K562 (cell line): ENCODE measurements around the gene SLC7A8. TPM values are rescaled to one million over a fixed set of nuclear protein-coding genes. Genes with fewer than 3 reads are reported as not detected.

Source experiments
- ATAC-seq: fragments of 200-7000 bp; cut with Tn5 transposase; 3 replicates; pipeline ENCODE4 v1.9.1; 2020; ENCODE audit warnings: moderate library complexity
- BruUV-seq: library from RNA; stranded (reverse); fragments of 400-500 nt; replicated peaks from 2 replicates; lab custom pipeline; 2021; lab: Mats Ljungman, UMichigan
- CTCF ChIA-PET: fragments of 300-600 bp; formaldehyde crosslinking; extraction: SDS; loops from one replicate; lab custom pipeline; 2021; ENCODE audit warnings: low intra/inter-chr PET ratio; lab: Yijun Ruan, JAX
- POLR2A ChIA-PET: fragments of 300-600, 350-650 bp; sonication (Branson Sonifier 250); formaldehyde crosslinking; extraction: SDS; loops from one replicate; lab custom pipeline; 2021; ENCODE audit warnings: antibody characterized with exemption, inconsistent platforms; lab: Yijun Ruan, JAX
- DNase-seq, 4 experiments: peaks; one replicate each; pipeline versions ENCODE4 v3.0.0 to v3.0.0-alpha.2; 2011 to 2018; ENCODE audit warnings: low spot score in 3 of 4, mixed read lengths in 3 of 4; ENCODE audit errors: extremely low read depth in 1 of 4
- FAIRE-seq: peaks from 2 replicates; lab custom pipeline; 2011; peaks lifted over from hg19 to GRCh38; lab: Jason Lieb, UNC
- H2AFZ ChIP-seq: 2 replicates; pipeline ENCODE4 v1.6.0; 2011; ENCODE audit warnings: low read depth, low read length, control low read depth, inconsistent platforms
- H3K27ac ChIP-seq: fragments of 200-600 bp; 3 replicates; pipeline ENCODE4 v1.8.0; 2011; ENCODE audit warnings: low read depth, mild to moderate bottlenecking, control low read depth, inconsistent platforms, low read length, moderate library complexity, mixed read lengths; ENCODE audit errors: extremely low read depth
- H3K27me3 ChIP-seq, 2 experiments: fragments of 300-600 bp in 1 of 2; 2 replicates in 1 of 2; 3 replicates in 1 of 2; pipeline versions ENCODE4 v1.6.0 to v1.8.0; 2011; ENCODE audit warnings: inconsistent platforms in 2 of 2, low read length in 2 of 2, mild to moderate bottlenecking in 1 of 2, mixed read lengths in 1 of 2, moderate library complexity in 1 of 2; ENCODE audit not compliant: control insufficient read depth in 2 of 2, insufficient read depth in 2 of 2
- H3K36me3 ChIP-seq: fragments of 300-600 bp; 3 replicates; pipeline ENCODE4 v1.8.0; 2011; ENCODE audit warnings: mild to moderate bottlenecking, low read length, inconsistent platforms; ENCODE audit not compliant: control insufficient read depth, insufficient read depth
- H3K4me1 ChIP-seq, 2 experiments: fragments of 200-600 bp in 1 of 2; replicated peaks in 1 of 2; 2 replicates in 1 of 2; 3 replicates in 1 of 2; pipeline versions ENCODE4 v1.5.1 to v1.8.0; 2011; ENCODE audit warnings: inconsistent platforms in 2 of 2, low read length in 2 of 2, mild to moderate bottlenecking in 1 of 2, mixed read lengths in 1 of 2, moderate library complexity in 1 of 2; ENCODE audit not compliant: control insufficient read depth in 2 of 2, insufficient read depth in 2 of 2
- H3K4me2 ChIP-seq: 2 replicates; pipeline ENCODE4 v1.6.1; 2011; ENCODE audit warnings: low read length, control low read depth, inconsistent platforms, mixed read lengths; ENCODE audit not compliant: insufficient read depth
- H3K4me3 ChIP-seq: fragments of 200-600 bp; sonication (generic), shearing (Covaris generic); 2 replicates; pipeline ENCODE4 v1.5.1; 2016; ENCODE audit warnings: control low read depth, inconsistent platforms
- H3K79me2 ChIP-seq: fragments of 200-600 bp; 3 replicates; pipeline ENCODE4 v1.8.0; 2011; ENCODE audit warnings: low read length, inconsistent platforms; ENCODE audit not compliant: control insufficient read depth, insufficient read depth
- H3K9ac ChIP-seq, 2 experiments: 2 replicates each; pipeline versions ENCODE4 v1.6.0 to v1.6.1; 2011; ENCODE audit warnings: low read depth in 2 of 2, low read length in 2 of 2, control low read depth in 1 of 2, inconsistent platforms in 1 of 2, mild to moderate bottlenecking in 1 of 2, mixed read lengths in 1 of 2; ENCODE audit not compliant: insufficient read depth in 1 of 2
- H3K9me1 ChIP-seq: one replicate; pipeline ENCODE4 v1.6.0; 2011; ENCODE audit warnings: inconsistent platforms, mild to moderate bottlenecking, low read length, moderate library complexity; ENCODE audit not compliant: control insufficient read depth, insufficient read depth
- H3K9me3 ChIP-seq: replicated peaks from 2 replicates; pipeline ENCODE4 v1.5.1; 2011; ENCODE audit warnings: low read depth, low read length, inconsistent platforms; ENCODE audit not compliant: control insufficient read depth, insufficient read depth
- H4K20me1 ChIP-seq: replicated peaks from 2 replicates; pipeline ENCODE4 v1.6.1; 2011; ENCODE audit warnings: low read length, inconsistent platforms, mixed read lengths; ENCODE audit not compliant: control insufficient read depth, insufficient read depth
- BCLAF1 ChIP-seq, 2 experiments: fragments of 450-650 bp in 1 of 2; IDR thresholded peaks; 2 replicates each; pipeline ENCODE4 v1.6.1; 2011 to 2017; ENCODE audit warnings: low read depth in 2 of 2, antibody characterized with exemption in 1 of 2, borderline replicate concordance in 1 of 2, low read length in 1 of 2, mild to moderate bottlenecking in 1 of 2, mixed read lengths in 1 of 2; ENCODE audit not compliant: control insufficient read depth in 1 of 2
- CLOCK ChIP-seq: fragments of 250-450 bp; sonication (Bioruptor Pico); IDR thresholded peaks from 2 replicates; pipeline ENCODE4 v1.4.0; 2020; ENCODE audit warnings: mild to moderate bottlenecking, moderate library complexity, borderline replicate concordance
- KAT8 ChIP-seq: fragments of 450-650 bp; IDR thresholded peaks from 2 replicates; pipeline ENCODE4 v1.6.1; 2016; ENCODE audit warnings: low read depth, mild to moderate bottlenecking
- KDM4B ChIP-seq, 2 experiments: fragments of 450-650 bp in 1 of 2; sonication (generic) in 1 of 2; IDR thresholded peaks; 2 replicates each; pipeline ENCODE4 v1.6.1; 2016 to 2017; ENCODE audit warnings: borderline replicate concordance in 2 of 2, antibody characterized with exemption in 1 of 2, low read depth in 1 of 2, mild to moderate bottlenecking in 1 of 2
- MCM2 ChIP-seq: fragments of 450-650 bp; IDR thresholded peaks from 2 replicates; pipeline ENCODE4 v1.6.1; 2017; ENCODE audit warnings: low read depth, mild to moderate bottlenecking
- MED1 ChIP-seq: sonication (generic); formaldehyde crosslinking; IDR thresholded peaks from 2 replicates; pipeline ENCODE4 v1.8.1; 2023; ENCODE audit warnings: missing genetic modification reagents, borderline replicate concordance
- NCOR1 ChIP-seq: fragments of 450-650 bp; IDR thresholded peaks from 2 replicates; pipeline ENCODE4 v1.6.1; 2016; ENCODE audit warnings: mild to moderate bottlenecking, moderate library complexity
- RFX7 ChIP-seq: fragments of 250-450 bp; sonication (Bioruptor Pico); IDR thresholded peaks from 2 replicates; pipeline ENCODE4 v1.5.1; 2021; ENCODE audit warnings: mild to moderate bottlenecking
- SIN3B ChIP-seq: fragments of 450-650 bp; IDR thresholded peaks from 2 replicates; pipeline ENCODE4 v1.6.1; 2017; ENCODE audit warnings: low read depth, mild to moderate bottlenecking, moderate library complexity
- ZNF212 ChIP-seq: fragments of 450-650 bp; formaldehyde crosslinking; IDR thresholded peaks from 2 replicates; pipeline ENCODE4 v1.4.0; 2020; ENCODE audit warnings: mild to moderate bottlenecking
- ZNF57 ChIP-seq: fragments of 450-650 bp; formaldehyde crosslinking; IDR thresholded peaks from 2 replicates; pipeline ENCODE4 v1.4.0; 2020; ENCODE audit warnings: mild to moderate bottlenecking, moderate library complexity
- WGBS: fragments of 100-300 bp; shearing (Covaris generic); methylation state at CpG from one replicate; pipeline ENCODE4 v1.1.6; 2016; ENCODE audit warnings: low coverage, mixed read lengths; ENCODE audit not compliant: insufficient coverage; ENCODE audit errors: missing lambda C conversion rate; 5-methylcytosine and 5-hydroxymethylcytosine counted together
- in situ Hi-C: fragments of 300-500 bp; cut with MboI; formaldehyde crosslinking; loops from 4 replicates; pipeline ENCODE4 v1.15.0; 2018; ENCODE audit warnings: inconsistent platforms, mixed read lengths
- intact Hi-C: fragments of 100-400 bp; cut with micrococcal nuclease; formaldehyde crosslinking; loops from 2 replicates; pipeline ENCODE4 v1.14.2; 2022
- polyA plus RNA-seq, 8 experiments: library from polyadenylated mRNA; depleted of rRNA in 4 of 8; stranded (reverse) in 5 of 8; unstranded in 3 of 8; fragments of >200 nt; fragmentation: Nextera tagmentation in 2 of 8; fragmentation: Illumina TruSeq in 1 of 8; extraction: Ambion mirVana in 2 of 8; extraction: Trizol in 1 of 8; gene quantifications; 2 replicates each; pipeline versions ENCODE4 v1.2.1 to v1.2.3, GENCODE V29; 2011 to 2014; ENCODE audit warnings: inconsistent platforms in 1 of 8, missing spikeins in 1 of 8
- total RNA-seq, 7 experiments: library from RNA; depleted of rRNA in 6 of 7; stranded (reverse); fragments of >200 nt in 6 of 7; fragmentation: Illumina TruSeq in 2 of 7; extraction: Trizol in 2 of 7; gene quantifications; 2 replicates each; pipeline versions ENCODE4 v1.2.1 to v1.2.3, GENCODE V29; 2011 to 2021; ENCODE audit warnings: low replicate concordance in 1 of 7

SLC7A8 gene
- total and polyA plus RNA-seq, 9 of the 15 experiments (the other 6 are each of a cell fraction or from before 2014, with no cell fraction given) = 2.0 to 33.0 (median 6.0) TPM

- in situ Hi-C loops (no loop called here), intact Hi-C loops (no loop called here)
- FAIRE-seq (no peak), DNase-seq (no peak)
- Histone ChIP-seq H3K4me1 (peaks cover 4 to 21% of the 10 kb centered on the region in 2 experiments; a peak in 3 of 5 replicates), H3K9me3 (no peaks in the 10 kb centered on the region), H3K79me2 (no peaks in the 10 kb centered on the region)
- TF ChIP-seq BCLAF1 (IDR thresholded peaks at IDR 0.05; ENCODE audit: borderline replicate concordance in 1 of 2, control insufficient read depth in 1 of 2, low read depth in 2 of 2, low read length in 1 of 2) (no peak), NCOR1 (no peak), RFX7 (CRISPR knock-in tag) (no peak), MED1 (no peak), SIN3B (no peak), ZNF212 (CRISPR knock-in tag) (no peak), MCM2 (no peak), CLOCK (CRISPR knock-in tag) (no peak), KAT8 (no peak), KDM4B (IDR thresholded peaks at IDR 0.05; ENCODE audit: borderline replicate concordance in 2 of 2, low read depth in 1 of 2) (no peak), ZNF57 (no peak)
- TF ChIP-seq, all 486 proteins: peak for 0
- BruUV-seq = no TSS peak
- Histone ChIP-seq H3K27me3 (no peaks in the 10 kb centered on the region), H3K4me2 (no peak overlapping the region), H3K9ac (no peak overlapping the region), H2AFZ (no peak overlapping the region), H4K20me1 (no peaks in the 10 kb centered on the region), H3K36me3 (no peaks in the 10 kb centered on the region; the same call in 2 of the 3 replicates), H3K4me3 (no peak overlapping the region), H3K9me1 (no peaks in the 10 kb centered on the region), H3K27ac (no peak overlapping the region)
- ChIA-PET POLR2A (interaction anchor here (0.5 to 1.7 kb wide), 6 partner anchors 9 to 951 kb away, joined by 3 to 5 read pairs (median 3); no protein-coding TSS in a partner anchor), CTCF (no interaction called here)
- ATAC-seq = no peak
- WGBS = 20% methylated on average over 2 of the region's 2 CpGs
These were observed 10.4 kb downstream of the SLC7A8 start for GRCh38 chr14:23173031-23173430.
